ENCODE measurements around the gene CSNK2A2. TPM values are rescaled to one million over a fixed set of nuclear protein-coding genes. Genes with fewer than 3 reads are reported as not detected.

Gene CSNK2A2
- total RNA-seq, 1 donor from 2014 or later = 79.4 TPM

- Mint-ChIP-seq H3K4me1 (ENCODE audit: unreplicated experiment) (peaks cover 7% of the 10 kb centered on the region), H3K27me3 (peaks cover 48% of the 10 kb centered on the region), H3K9me3 (no peaks in the 10 kb centered on the region), H3K36me3 (no peaks in the 10 kb centered on the region), H3K4me3 (peak overlapping the region; percentile 30), H3K27ac (no peak overlapping the region)
- no peak for TF ChIP-seq CTCF (conservative IDR thresholded peaks at IDR 0.05)
- no peak for DNase-seq (ENCODE audit: extremely low spot score, unreplicated experiment)
Observed at GRCh38 chr16:58234831-58235595, 37.1 kb upstream of the CSNK2A2 start.

- H3K4me3 Mint-ChIP-seq = no peak overlapping the region
- H3K36me3 Mint-ChIP-seq = no peaks in the 10 kb centered on the region
- no peak for DNase-seq (ENCODE audit: extremely low spot score, unreplicated experiment)
- no peak for TF ChIP-seq CTCF (conservative IDR thresholded peaks at IDR 0.05)
- no peaks in the 10 kb centered on the region for H3K4me1 Mint-ChIP-seq (ENCODE audit: unreplicated experiment)
- no peak overlapping the region for H3K27ac Mint-ChIP-seq
- H3K27me3 Mint-ChIP-seq = peaks cover 30% of the 10 kb centered on the region
- H3K9me3 Mint-ChIP-seq = no peaks in the 10 kb centered on the region
Observed at GRCh38 chr16:58230259-58230658, 32.4 kb upstream of the CSNK2A2 start.

DNA sequence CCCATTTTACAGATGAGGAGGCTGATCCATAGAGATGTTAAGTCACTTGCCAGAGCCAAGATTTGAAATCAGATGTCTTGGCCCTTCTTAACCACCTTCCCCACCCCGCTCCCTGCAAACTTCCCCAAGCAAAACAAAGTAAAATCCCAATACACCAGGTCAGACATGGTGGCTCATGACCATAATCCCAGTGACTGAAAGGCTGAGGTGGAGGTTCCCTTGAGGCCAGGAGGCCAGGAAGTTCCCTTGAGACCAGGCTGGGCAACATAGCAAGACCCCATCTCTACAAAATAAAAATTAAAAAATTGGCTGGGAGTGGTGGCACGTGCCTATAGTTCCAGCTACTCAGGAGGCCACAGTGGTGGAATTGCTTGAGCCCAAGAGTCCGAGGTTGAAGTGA, 28.9 kb upstream of the CSNK2A2 start:
- Mint-ChIP-seq H3K27me3 (peaks cover 28% of the 10 kb centered on the region), H3K4me3 (no peak overlapping the region), H3K27ac (no peak overlapping the region), H3K36me3 (no peaks in the 10 kb centered on the region), H3K4me1 (ENCODE audit: unreplicated experiment) (no peaks in the 10 kb centered on the region), H3K9me3 (no peaks in the 10 kb centered on the region)
- no peak for TF ChIP-seq CTCF (conservative IDR thresholded peaks at IDR 0.05)
- no peak for DNase-seq (ENCODE audit: extremely low spot score, unreplicated experiment)

DNA sequence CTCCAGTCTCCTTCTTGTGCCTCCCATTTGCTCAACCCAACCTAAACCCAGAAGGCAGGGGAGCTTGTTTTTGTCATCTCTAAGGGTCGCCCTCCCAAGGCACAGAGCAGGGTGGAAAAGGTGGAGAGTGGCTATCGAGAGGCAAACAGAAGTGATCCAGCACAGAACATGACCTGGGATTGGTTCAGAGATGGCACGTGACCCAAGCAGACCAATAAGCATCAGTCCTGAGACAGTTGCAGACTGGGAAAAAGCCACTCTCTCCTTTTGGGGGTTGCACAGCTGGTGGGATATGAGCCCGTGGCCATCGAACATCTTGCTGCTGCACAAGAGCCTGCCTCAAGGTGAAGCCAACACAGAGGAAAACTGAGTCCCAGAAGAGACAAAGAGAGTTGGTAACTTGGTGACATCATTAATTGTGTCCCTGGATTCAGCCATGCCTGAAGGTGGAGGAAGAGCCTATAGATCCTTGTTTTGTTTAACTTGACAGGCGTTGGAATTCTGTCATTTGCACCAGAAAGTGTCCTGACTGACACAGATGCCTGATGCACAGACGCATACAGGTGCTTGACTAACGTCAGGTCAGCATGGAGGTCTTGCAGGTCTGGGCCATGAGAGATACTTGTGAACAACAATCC, 28.2 kb upstream of the CSNK2A2 start:
- H3K36me3 Mint-ChIP-seq = no peaks in the 10 kb centered on the region
- peaks cover 28% of the 10 kb centered on the region for H3K27me3 Mint-ChIP-seq
- no peaks in the 10 kb centered on the region for H3K4me1 Mint-ChIP-seq (ENCODE audit: unreplicated experiment)
- H3K27ac Mint-ChIP-seq = no peak overlapping the region
- DNase-seq (ENCODE audit: extremely low spot score, unreplicated experiment) = no peak
- H3K4me3 Mint-ChIP-seq = no peak overlapping the region
- no peaks in the 10 kb centered on the region for H3K9me3 Mint-ChIP-seq
- no peak for TF ChIP-seq CTCF (conservative IDR thresholded peaks at IDR 0.05)

DNA sequence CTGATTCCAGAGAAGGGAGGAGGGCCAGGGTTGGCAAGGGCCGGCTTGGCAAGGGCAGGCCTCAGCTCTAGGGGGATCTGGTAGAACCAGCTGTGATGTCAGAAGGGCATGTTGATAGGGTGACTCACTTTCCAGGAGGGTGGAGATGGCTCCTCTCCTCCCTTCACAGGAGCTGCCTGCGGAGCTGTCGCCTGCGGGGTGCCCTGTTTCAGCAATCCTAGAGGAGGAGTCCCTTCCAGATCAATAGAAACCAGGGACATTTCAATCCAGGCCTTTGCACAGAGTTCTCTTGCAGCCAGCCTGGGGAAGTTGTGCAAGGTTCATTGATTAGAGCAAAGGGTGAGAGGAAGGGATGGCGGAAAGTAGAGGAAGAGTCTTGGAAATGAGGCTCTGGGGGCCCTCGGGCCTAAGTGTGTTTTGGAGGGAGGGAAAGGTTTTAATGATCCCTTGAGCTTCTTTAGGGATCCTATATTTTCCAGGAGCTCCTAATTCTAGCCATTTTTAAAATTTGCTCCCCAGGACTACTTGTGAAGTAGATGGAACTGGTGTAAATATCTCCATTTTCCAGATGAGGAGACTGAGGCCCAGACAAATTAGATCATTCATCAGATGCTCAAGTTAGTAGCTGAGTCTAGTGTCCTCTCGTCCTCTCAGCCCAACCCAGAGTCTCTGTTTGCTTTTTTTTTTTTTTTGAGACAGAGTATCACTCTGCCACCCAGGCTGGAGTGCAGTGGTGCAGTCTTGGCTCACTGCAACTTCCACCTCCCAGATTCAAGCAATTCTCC, 24.8 kb upstream of the CSNK2A2 start:
- Mint-ChIP-seq H3K4me1 (ENCODE audit: unreplicated experiment) (no peaks in the 10 kb centered on the region), H3K27ac (peak overlapping the region; percentile 72)

More for the DNA sequence above, 24.8 kb upstream of the CSNK2A2 start:
- Mint-ChIP-seq H3K27me3 (peaks cover 38% of the 10 kb centered on the region), H3K9me3 (no peaks in the 10 kb centered on the region), H3K36me3 (no peaks in the 10 kb centered on the region), H3K4me3 (no peak overlapping the region)
- DNase-seq (ENCODE audit: extremely low spot score, unreplicated experiment) = no peak
- no peak for TF ChIP-seq CTCF (conservative IDR thresholded peaks at IDR 0.05)
